Stimulated activated CD8-positive, alpha-beta memory T cell treated with anti-CD3 and anti-CD28 coated beads, Interleukin-4, amount 100 ng/mL, for 48 hours (primary cell): ENCODE results near the gene PADI6.
"Not testable (repeated sequence)": the region's sequence is repeated elsewhere in the genome, so short reads cannot be mapped to it uniquely, and the experiment has no call there.

Source experiments
- DNase-seq: peaks from one replicate; pipeline ENCODE4 v3.0.0-alpha.2; 2020

The PADI6 gene

GRCh38 chr1:17405898-17406759, 34.1 kb downstream of the PADI6 start:
- DNase-seq: peak; percentile 64

- not testable (repeated sequence) for DNase-seq
Observed at GRCh38 chr1:17406760-17407475, 34.9 kb downstream of the PADI6 start.

GRCh38 chr1:17407786-17408514, 36.0 kb downstream of the PADI6 start:
- DNase-seq: not testable (repeated sequence)

- no peak for DNase-seq
Observed at GRCh38 chr1:17409391-17409811, 37.4 kb downstream of the PADI6 start.

- no peak for DNase-seq
Observed at GRCh38 chr1:17412093-17412870, 40.3 kb downstream of the PADI6 start.

GRCh38 chr1:17414022-17414421, 42.0 kb downstream of the PADI6 start:
- no peak for DNase-seq

- no peak for DNase-seq
Observed at GRCh38 chr1:17416389-17416788, 44.4 kb downstream of the PADI6 start.

GRCh38 chr1:17419626-17420328, 47.8 kb downstream of the PADI6 start:
- DNase-seq: peak; percentile 81

GRCh38 chr1:17420391-17420918, 48.5 kb downstream of the PADI6 start:
- DNase-seq: no peak

GRCh38 chr1:17422461-17422860, 50.5 kb downstream of the PADI6 start:
- DNase-seq: no peak

- no peak for DNase-seq
Observed at GRCh38 chr1:17423781-17424245, 51.8 kb downstream of the PADI6 start.

- no peak for DNase-seq
Observed at GRCh38 chr1:17425806-17426600, 54.0 kb downstream of the PADI6 start.

- no peak for DNase-seq
Observed at GRCh38 chr1:17427696-17428660, 56.0 kb downstream of the PADI6 start.

- no peak for DNase-seq
Observed at GRCh38 chr1:17429183-17429582, 57.2 kb downstream of the PADI6 start.

- DNase-seq: no peak
Observed at GRCh38 chr1:17432412-17432811, 60.4 kb downstream of the PADI6 start.

- DNase-seq: no peak
Observed at GRCh38 chr1:17433261-17433660, 61.3 kb downstream of the PADI6 start.

- DNase-seq: no peak
Observed at GRCh38 chr1:17434016-17434415, 62.0 kb downstream of the PADI6 start.

GRCh38 chr1:17434601-17435000, 62.6 kb downstream of the PADI6 start:
- no peak for DNase-seq

- DNase-seq: no peak
Observed at GRCh38 chr1:17436380-17437174, 64.6 kb downstream of the PADI6 start.
